ENCODE data around the gene RUNX1. TPM values are rescaled to one million over a fixed set of nuclear protein-coding genes. Genes with fewer than 3 reads are reported as not detected.
A peak's percentile ranks its signal among the peaks of the same experiment; 100 is the strongest.
"Not testable (repeated sequence)": the region's sequence is repeated elsewhere in the genome, so short reads cannot be mapped to it uniquely, and the experiment has no call there.

Gene RUNX1
- total RNA-seq, 1 experiment from 2014 or later = 38.2 TPM

GRCh38 chr21:34808569-34809204, 240.4 kb downstream of the RUNX1 start:
- DNase-seq (ENCODE audit: low spot score) = peak; percentile 90

- peak; percentile 98 for DNase-seq (ENCODE audit: low spot score)
Observed at GRCh38 chr21:34807881-34808568, 241.1 kb downstream of the RUNX1 start.

- peak; percentile 100 for DNase-seq (ENCODE audit: low spot score)
Observed at GRCh38 chr21:34807146-34807880, 241.8 kb downstream of the RUNX1 start.

- DNase-seq (ENCODE audit: low spot score) = no peak
Observed at GRCh38 chr21:34806423-34806822, 242.7 kb downstream of the RUNX1 start.

GRCh38 chr21:34805157-34805556, 243.9 kb downstream of the RUNX1 start:
- DNase-seq (ENCODE audit: low spot score) = no peak

GRCh38 chr21:34804584-34804983, 244.5 kb downstream of the RUNX1 start:
- not testable (repeated sequence) for DNase-seq (ENCODE audit: low spot score)

GRCh38 chr21:34803782-34804370, 245.2 kb downstream of the RUNX1 start:
- no peak for DNase-seq (ENCODE audit: low spot score)

- DNase-seq (ENCODE audit: low spot score) = no peak
Observed at GRCh38 chr21:34802180-34802899, 246.8 kb downstream of the RUNX1 start.

GRCh38 chr21:34801519-34802132, 247.5 kb downstream of the RUNX1 start:
- DNase-seq (ENCODE audit: low spot score) = no peak

GRCh38 chr21:34800797-34801518, 248.1 kb downstream of the RUNX1 start:
- no peak for DNase-seq (ENCODE audit: low spot score)

- DNase-seq (ENCODE audit: low spot score) = no peak
Observed at GRCh38 chr21:34799092-34799491, 250.0 kb downstream of the RUNX1 start.

GRCh38 chr21:34797921-34798535, 251.1 kb downstream of the RUNX1 start:
- no peak for DNase-seq (ENCODE audit: low spot score)

- DNase-seq (ENCODE audit: low spot score) = no peak
Observed at GRCh38 chr21:34797201-34797525, 251.9 kb downstream of the RUNX1 start.

- no peak for DNase-seq (ENCODE audit: low spot score)
Observed at GRCh38 chr21:34796518-34797200, 252.4 kb downstream of the RUNX1 start.

GRCh38 chr21:34795548-34796180, 253.4 kb downstream of the RUNX1 start:
- peak; percentile 57 for DNase-seq (ENCODE audit: low spot score)

- DNase-seq (ENCODE audit: low spot score) = no peak
Observed at GRCh38 chr21:34795175-34795547, 253.9 kb downstream of the RUNX1 start.

GRCh38 chr21:34794686-34795085, 254.4 kb downstream of the RUNX1 start:
- DNase-seq (ENCODE audit: low spot score) = no peak

- DNase-seq (ENCODE audit: low spot score) = no peak
Observed at GRCh38 chr21:34793471-34793870, 255.6 kb downstream of the RUNX1 start.

- DNase-seq (ENCODE audit: low spot score) = no peak
Observed at GRCh38 chr21:34792504-34793089, 256.5 kb downstream of the RUNX1 start.

Measured in A172 (cell line).